Measurements from ENCODE around the gene TRPV5. TPM values are rescaled to one million over a fixed set of nuclear protein-coding genes. Genes with fewer than 3 reads are reported as not detected.
A peak's percentile ranks its signal among the peaks of the same experiment; 100 is the strongest.

Gene TRPV5
- total and polyA plus RNA-seq, 4 donors = under 0.01 to 0.23 TPM; not detected in 2

- no peak for TF ChIP-seq GABPA (IDR thresholded peaks at IDR 0.05 in 1 of 2, conservative IDR thresholded peaks at IDR 0.05 in 1 of 2)
- no peak for TF ChIP-seq SP1 (IDR thresholded peaks at IDR 0.05)
- TF ChIP-seq NR2F2 (IDR thresholded peaks at IDR 0.05) = no peak
- TF ChIP-seq ATF3 (IDR thresholded peaks at IDR 0.05) = no peak
- no peak for TF ChIP-seq MAX (IDR thresholded peaks at IDR 0.05)
- no peak for TF ChIP-seq FOXA2 (IDR thresholded peaks at IDR 0.05)
- TF ChIP-seq JUND (IDR thresholded peaks at IDR 0.05) = no peak
- no peak for TF ChIP-seq YY1 (IDR thresholded peaks at IDR 0.05)
- no peak for TF ChIP-seq RAD21 (IDR thresholded peaks at IDR 0.05)
- TF ChIP-seq EGR1 (IDR thresholded peaks at IDR 0.05; ENCODE audit: low read depth in 2 of 2) = no peak
Observed at GRCh38 chr7:142885311-142886230, 48.0 kb downstream of the TRPV5 start, which contains the start of gene TRPV6 (continued).

- 80% methylated on average over 4 of the region's 4 CpGs for WGBS
- TF ChIP-seq NR2F2 (IDR thresholded peaks at IDR 0.05) = no peak
- no peak for TF ChIP-seq RAD21 (IDR thresholded peaks at IDR 0.05)
- no peak for TF ChIP-seq GABPA (IDR thresholded peaks at IDR 0.05 in 1 of 2, conservative IDR thresholded peaks at IDR 0.05 in 1 of 2)
- no peak for TF ChIP-seq HNF4A (conservative IDR thresholded peaks at IDR 0.05)
Observed at GRCh38 chr7:142884286-142884640, 49.3 kb downstream of the TRPV5 start.

GRCh38 chr7:142883571-142884285, 49.8 kb downstream of the TRPV5 start:
- Histone ChIP-seq H3K4me1 (ENCODE audit: control insufficient read depth in 4 of 4, insufficient read depth in 4 of 4, low read length in 3 of 4) (no peaks in the 10 kb centered on the region), H3K9ac (ENCODE audit: low read depth in 1 of 2, low read length in 2 of 2) (no peak overlapping the region), H3K27me3 (ENCODE audit: control insufficient read depth in 4 of 4, insufficient read depth in 4 of 4, low read length in 3 of 4) (peaks cover 0 to 3% (median 0%) of the 10 kb centered on the region in 4 donors), H3K36me3 (ENCODE audit: control insufficient read depth in 4 of 4, insufficient read depth in 3 of 4, low read depth in 1 of 4, low read length in 3 of 4) (no peaks in the 10 kb centered on the region), H3K27ac (ENCODE audit: low read depth in 1 of 2, low read length in 2 of 2) (no peak overlapping the region), H3K4me3 (ENCODE audit: low read depth in 1 of 3, low read length in 3 of 3) (no peak overlapping the region), H3K9me3 (ENCODE audit: control insufficient read depth in 4 of 4, low read length in 3 of 4) (no peaks in the 10 kb centered on the region)
- TF ChIP-seq YY1 (IDR thresholded peaks at IDR 0.05) (no peak), NR2F2 (IDR thresholded peaks at IDR 0.05) (no peak), HNF4G (IDR thresholded peaks at IDR 0.05) (no peak), MAX (IDR thresholded peaks at IDR 0.05) (no peak), ATF3 (IDR thresholded peaks at IDR 0.05) (no peak), RAD21 (IDR thresholded peaks at IDR 0.05) (no peak), HNF4A (conservative IDR thresholded peaks at IDR 0.05) (no peak), FOXA1 (IDR thresholded peaks at IDR 0.05) (no peak), JUND (IDR thresholded peaks at IDR 0.05) (no peak), TAF1 (conservative IDR thresholded peaks at IDR 0.05) (no peak), ZBTB33 (IDR thresholded peaks at IDR 0.05) (no peak), REST (IDR thresholded peaks at IDR 0.05) (no peak), SP1 (IDR thresholded peaks at IDR 0.05) (no peak), GABPA (IDR thresholded peaks at IDR 0.05 in 1 of 2, conservative IDR thresholded peaks at IDR 0.05 in 1 of 2) (no peak), RXRA (IDR thresholded peaks at IDR 0.05) (no peak), FOXA2 (IDR thresholded peaks at IDR 0.05) (no peak), EGR1 (IDR thresholded peaks at IDR 0.05; ENCODE audit: low read depth in 2 of 2) (no peak)
- DNase-seq (ENCODE audit: low spot score) = peak; percentile 19
- WGBS = 81% methylated on average over 7 of the region's 7 CpGs

More at GRCh38 chr7:142884286-142884640, 49.3 kb downstream of the TRPV5 start:
- Histone ChIP-seq H3K4me3 (ENCODE audit: low read depth in 1 of 3, low read length in 3 of 3) (no peak overlapping the region), H3K27ac (ENCODE audit: low read depth in 1 of 2, low read length in 2 of 2) (no peak overlapping the region), H3K9ac (ENCODE audit: low read depth in 1 of 2, low read length in 2 of 2) (no peak overlapping the region), H3K4me1 (ENCODE audit: control insufficient read depth in 4 of 4, insufficient read depth in 4 of 4, low read length in 3 of 4) (no peaks in the 10 kb centered on the region), H3K27me3 (ENCODE audit: control insufficient read depth in 4 of 4, insufficient read depth in 4 of 4, low read length in 3 of 4) (peaks cover 0 to 3% (median 0%) of the 10 kb centered on the region in 4 donors), H3K9me3 (ENCODE audit: control insufficient read depth in 4 of 4, low read length in 3 of 4) (no peaks in the 10 kb centered on the region), H3K36me3 (ENCODE audit: control insufficient read depth in 4 of 4, insufficient read depth in 3 of 4, low read depth in 1 of 4, low read length in 3 of 4) (no peaks in the 10 kb centered on the region)
- no peak for DNase-seq (ENCODE audit: low spot score)

All from liver (tissue), 9 donors.